Measurements from ENCODE around the gene DSCAML1.

DNA sequence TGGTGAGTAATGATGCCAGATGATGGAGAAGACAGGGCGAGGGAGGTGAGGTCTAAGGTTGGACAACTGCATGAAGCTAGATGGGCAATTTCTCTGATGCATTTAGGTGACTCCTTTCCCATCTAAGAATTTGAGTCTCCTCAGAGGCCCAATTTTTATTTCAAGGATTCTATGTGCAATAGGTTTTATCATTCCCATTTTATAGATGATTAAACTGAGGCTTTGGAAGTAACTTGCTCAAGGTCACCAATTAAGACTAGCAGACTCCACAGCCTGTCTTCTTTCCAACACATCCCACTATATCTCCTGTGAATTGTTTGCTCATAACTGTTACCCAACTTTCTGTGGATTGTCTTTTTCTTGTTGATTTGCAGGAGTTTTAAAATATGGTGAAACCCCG is 28.5 kb downstream of the DSCAML1 start:
- no peak for TF ChIP-seq CTCF (conservative IDR thresholded peaks at IDR 0.05; ENCODE audit: low read length)
- TF ChIP-seq EZH2phosphoT487 (IDR thresholded peaks at IDR 0.05; ENCODE audit: borderline replicate concordance, low read depth, low read length): no peak

All from OCI-LY7 (cell line).